Measurements from ENCODE around the gene CCDC157. TPM values are rescaled to one million over a fixed set of nuclear protein-coding genes. Genes with fewer than 3 reads are reported as not detected.

Gene CCDC157
- total and polyA plus RNA-seq, 9 of the 15 experiments (the other 6 are each of a cell fraction or from before 2014, with no cell fraction given) = 0.04 to 1.3 (median 0.68) TPM

DNA sequence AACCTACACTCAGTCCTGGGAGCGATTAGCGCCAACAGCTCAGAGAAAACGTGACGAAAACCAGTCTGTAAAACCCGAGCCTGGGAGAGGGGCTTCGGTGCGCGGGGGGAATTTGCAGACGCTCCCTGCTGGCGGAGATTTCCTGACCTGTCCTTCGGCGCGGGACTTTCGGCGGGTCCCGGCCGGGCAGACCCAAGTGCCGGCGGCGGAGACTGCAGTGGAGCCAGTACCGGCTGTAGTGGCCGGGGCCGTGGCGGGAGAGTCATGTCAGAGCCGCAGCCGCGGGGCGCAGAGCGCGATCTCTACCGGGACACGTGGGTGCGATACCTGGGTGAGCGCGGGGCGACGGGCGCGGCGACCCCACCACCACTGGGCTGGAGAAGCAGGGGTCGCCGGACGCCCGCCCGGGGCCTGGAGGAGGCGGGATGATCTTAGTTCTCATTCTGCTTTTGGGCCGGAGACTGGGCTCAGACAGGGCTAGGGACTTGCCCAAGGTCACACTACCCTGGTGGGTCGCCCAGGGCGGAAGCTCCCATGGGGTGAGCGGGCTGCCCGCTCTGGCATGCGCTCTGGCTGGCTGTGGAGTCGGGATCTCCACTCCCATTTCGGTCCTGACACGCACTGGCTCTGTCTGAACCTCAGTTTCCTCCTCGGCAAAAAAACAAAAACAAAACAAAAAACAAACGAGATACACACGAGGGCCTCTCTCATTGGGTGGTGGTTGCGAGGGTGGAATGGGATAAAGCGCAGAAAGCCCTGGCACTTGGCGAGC, 69.0 kb downstream of the CCDC157 start, which contains the start of gene MTFP1 (continued):
- TF ChIP-seq, protein P1, sequence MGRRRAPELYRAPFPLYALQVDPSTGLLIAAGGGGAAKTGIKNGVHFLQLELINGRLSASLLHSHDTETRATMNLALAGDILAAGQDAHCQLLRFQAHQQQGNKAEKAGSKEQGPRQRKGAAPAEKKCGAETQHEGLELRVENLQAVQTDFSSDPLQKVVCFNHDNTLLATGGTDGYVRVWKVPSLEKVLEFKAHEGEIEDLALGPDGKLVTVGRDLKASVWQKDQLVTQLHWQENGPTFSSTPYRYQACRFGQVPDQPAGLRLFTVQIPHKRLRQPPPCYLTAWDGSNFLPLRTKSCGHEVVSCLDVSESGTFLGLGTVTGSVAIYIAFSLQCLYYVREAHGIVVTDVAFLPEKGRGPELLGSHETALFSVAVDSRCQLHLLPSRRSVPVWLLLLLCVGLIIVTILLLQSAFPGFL (CRISPR knock-in tag; IDR thresholded peaks at IDR 0.05) = no peak
- TF ChIP-seq ARID2 (IDR thresholded peaks at IDR 0.05) (no peak), SRSF9 (IDR thresholded peaks at IDR 0.05; ENCODE audit: borderline replicate concordance, low read depth, low read length) (no peak), NFE2 (IDR thresholded peaks at IDR 0.05; ENCODE audit: low read depth) (no peak), POLR2AphosphoS5 (IDR thresholded peaks at IDR 0.05; ENCODE audit: control insufficient read depth, insufficient read depth, low read depth, low read length) (peak; percentile 30; the same call in 1 of the 2 replicates), ZNF224 (CRISPR knock-in tag; IDR thresholded peaks at IDR 0.05) (no peak), EGR1 (conservative IDR thresholded peaks at IDR 0.05) (no peak), ZNF24 (IDR thresholded peaks at IDR 0.05) (0 out of 2 replicates have a peak, but pooled peaks have one; percentile 12), CCNT2 (IDR thresholded peaks at IDR 0.05; ENCODE audit: borderline replicate concordance, extremely low read depth, insufficient read length, low read depth, low read length) (peak; percentile 38), CC2D1A (IDR thresholded peaks at IDR 0.05) (no peak), E2F3 (CRISPR knock-in tag; IDR thresholded peaks at IDR 0.05) (no peak), ZNF23 (CRISPR knock-in tag; IDR thresholded peaks at IDR 0.05) (no peak)
- TF ChIP-seq, protein P2, sequence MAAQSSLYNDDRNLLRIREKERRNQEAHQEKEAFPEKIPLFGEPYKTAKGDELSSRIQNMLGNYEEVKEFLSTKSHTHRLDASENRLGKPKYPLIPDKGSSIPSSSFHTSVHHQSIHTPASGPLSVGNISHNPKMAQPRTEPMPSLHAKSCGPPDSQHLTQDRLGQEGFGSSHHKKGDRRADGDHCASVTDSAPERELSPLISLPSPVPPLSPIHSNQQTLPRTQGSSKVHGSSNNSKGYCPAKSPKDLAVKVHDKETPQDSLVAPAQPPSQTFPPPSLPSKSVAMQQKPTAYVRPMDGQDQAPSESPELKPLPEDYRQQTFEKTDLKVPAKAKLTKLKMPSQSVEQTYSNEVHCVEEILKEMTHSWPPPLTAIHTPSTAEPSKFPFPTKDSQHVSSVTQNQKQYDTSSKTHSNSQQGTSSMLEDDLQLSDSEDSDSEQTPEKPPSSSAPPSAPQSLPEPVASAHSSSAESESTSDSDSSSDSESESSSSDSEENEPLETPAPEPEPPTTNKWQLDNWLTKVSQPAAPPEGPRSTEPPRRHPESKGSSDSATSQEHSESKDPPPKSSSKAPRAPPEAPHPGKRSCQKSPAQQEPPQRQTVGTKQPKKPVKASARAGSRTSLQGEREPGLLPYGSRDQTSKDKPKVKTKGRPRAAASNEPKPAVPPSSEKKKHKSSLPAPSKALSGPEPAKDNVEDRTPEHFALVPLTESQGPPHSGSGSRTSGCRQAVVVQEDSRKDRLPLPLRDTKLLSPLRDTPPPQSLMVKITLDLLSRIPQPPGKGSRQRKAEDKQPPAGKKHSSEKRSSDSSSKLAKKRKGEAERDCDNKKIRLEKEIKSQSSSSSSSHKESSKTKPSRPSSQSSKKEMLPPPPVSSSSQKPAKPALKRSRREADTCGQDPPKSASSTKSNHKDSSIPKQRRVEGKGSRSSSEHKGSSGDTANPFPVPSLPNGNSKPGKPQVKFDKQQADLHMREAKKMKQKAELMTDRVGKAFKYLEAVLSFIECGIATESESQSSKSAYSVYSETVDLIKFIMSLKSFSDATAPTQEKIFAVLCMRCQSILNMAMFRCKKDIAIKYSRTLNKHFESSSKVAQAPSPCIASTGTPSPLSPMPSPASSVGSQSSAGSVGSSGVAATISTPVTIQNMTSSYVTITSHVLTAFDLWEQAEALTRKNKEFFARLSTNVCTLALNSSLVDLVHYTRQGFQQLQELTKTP (IDR thresholded peaks at IDR 0.05; ENCODE audit: low read depth in 1 of 2, partially characterized antibody in 2 of 2) = no peak
- TF ChIP-seq, protein P3, sequence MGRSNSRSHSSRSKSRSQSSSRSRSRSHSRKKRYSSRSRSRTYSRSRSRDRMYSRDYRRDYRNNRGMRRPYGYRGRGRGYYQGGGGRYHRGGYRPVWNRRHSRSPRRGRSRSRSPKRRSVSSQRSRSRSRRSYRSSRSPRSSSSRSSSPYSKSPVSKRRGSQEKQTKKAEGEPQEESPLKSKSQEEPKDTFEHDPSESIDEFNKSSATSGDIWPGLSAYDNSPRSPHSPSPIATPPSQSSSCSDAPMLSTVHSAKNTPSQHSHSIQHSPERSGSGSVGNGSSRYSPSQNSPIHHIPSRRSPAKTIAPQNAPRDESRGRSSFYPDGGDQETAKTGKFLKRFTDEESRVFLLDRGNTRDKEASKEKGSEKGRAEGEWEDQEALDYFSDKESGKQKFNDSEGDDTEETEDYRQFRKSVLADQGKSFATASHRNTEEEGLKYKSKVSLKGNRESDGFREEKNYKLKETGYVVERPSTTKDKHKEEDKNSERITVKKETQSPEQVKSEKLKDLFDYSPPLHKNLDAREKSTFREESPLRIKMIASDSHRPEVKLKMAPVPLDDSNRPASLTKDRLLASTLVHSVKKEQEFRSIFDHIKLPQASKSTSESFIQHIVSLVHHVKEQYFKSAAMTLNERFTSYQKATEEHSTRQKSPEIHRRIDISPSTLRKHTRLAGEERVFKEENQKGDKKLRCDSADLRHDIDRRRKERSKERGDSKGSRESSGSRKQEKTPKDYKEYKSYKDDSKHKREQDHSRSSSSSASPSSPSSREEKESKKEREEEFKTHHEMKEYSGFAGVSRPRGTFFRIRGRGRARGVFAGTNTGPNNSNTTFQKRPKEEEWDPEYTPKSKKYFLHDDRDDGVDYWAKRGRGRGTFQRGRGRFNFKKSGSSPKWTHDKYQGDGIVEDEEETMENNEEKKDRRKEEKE (IDR thresholded peaks at IDR 0.05; ENCODE audit: borderline replicate concordance in 1 of 2, control insufficient read depth in 1 of 2, low read depth in 2 of 2, low read length in 1 of 2) = no peak
- TF ChIP-seq, protein P4, sequence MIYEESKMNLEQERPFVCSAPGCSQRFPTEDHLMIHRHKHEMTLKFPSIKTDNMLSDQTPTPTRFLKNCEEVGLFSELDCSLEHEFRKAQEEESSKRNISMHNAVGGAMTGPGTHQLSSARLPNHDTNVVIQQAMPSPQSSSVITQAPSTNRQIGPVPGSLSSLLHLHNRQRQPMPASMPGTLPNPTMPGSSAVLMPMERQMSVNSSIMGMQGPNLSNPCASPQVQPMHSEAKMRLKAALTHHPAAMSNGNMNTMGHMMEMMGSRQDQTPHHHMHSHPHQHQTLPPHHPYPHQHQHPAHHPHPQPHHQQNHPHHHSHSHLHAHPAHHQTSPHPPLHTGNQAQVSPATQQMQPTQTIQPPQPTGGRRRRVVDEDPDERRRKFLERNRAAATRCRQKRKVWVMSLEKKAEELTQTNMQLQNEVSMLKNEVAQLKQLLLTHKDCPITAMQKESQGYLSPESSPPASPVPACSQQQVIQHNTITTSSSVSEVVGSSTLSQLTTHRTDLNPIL (CRISPR knock-in tag; IDR thresholded peaks at IDR 0.05) = no peak
- TF ChIP-seq, protein P5, sequence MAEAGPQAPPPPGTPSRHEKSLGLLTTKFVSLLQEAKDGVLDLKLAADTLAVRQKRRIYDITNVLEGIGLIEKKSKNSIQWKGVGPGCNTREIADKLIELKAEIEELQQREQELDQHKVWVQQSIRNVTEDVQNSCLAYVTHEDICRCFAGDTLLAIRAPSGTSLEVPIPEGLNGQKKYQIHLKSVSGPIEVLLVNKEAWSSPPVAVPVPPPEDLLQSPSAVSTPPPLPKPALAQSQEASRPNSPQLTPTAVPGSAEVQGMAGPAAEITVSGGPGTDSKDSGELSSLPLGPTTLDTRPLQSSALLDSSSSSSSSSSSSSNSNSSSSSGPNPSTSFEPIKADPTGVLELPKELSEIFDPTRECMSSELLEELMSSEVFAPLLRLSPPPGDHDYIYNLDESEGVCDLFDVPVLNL (CRISPR knock-in tag; IDR thresholded peaks at IDR 0.05; ENCODE audit: low read depth) = no peak
